K562 (cell line): ENCODE data around the gene CLSTN2. TPM values are rescaled to one million over a fixed set of nuclear protein-coding genes. Genes with fewer than 3 reads are reported as not detected.

Experiments used
- ATAC-seq: fragments of 200-7000 bp; cut with Tn5 transposase; 3 replicates; pipeline ENCODE4 v1.9.1; 2020; ENCODE audit warnings: moderate library complexity
- BruUV-seq: library from RNA; stranded (reverse); fragments of 400-500 nt; replicated peaks from 2 replicates; lab custom pipeline; 2021; lab: Mats Ljungman, UMichigan
- CTCF ChIA-PET: fragments of 300-600 bp; formaldehyde crosslinking; extraction: SDS; loops from one replicate; lab custom pipeline; 2021; ENCODE audit warnings: low intra/inter-chr PET ratio; lab: Yijun Ruan, JAX
- POLR2A ChIA-PET: fragments of 300-600, 350-650 bp; sonication (Branson Sonifier 250); formaldehyde crosslinking; extraction: SDS; loops from one replicate; lab custom pipeline; 2021; ENCODE audit warnings: antibody characterized with exemption, inconsistent platforms; lab: Yijun Ruan, JAX
- DNase-seq, 4 experiments: peaks; one replicate each; pipeline versions ENCODE4 v3.0.0 to v3.0.0-alpha.2; 2011 to 2018; ENCODE audit warnings: low spot score in 3 of 4, mixed read lengths in 3 of 4; ENCODE audit errors: extremely low read depth in 1 of 4
- FAIRE-seq: peaks from 2 replicates; lab custom pipeline; 2011; peaks lifted over from hg19 to GRCh38; lab: Jason Lieb, UNC
- H2AFZ ChIP-seq: 2 replicates; pipeline ENCODE4 v1.6.0; 2011; ENCODE audit warnings: low read depth, low read length, control low read depth, inconsistent platforms
- H3K27ac ChIP-seq: fragments of 200-600 bp; 3 replicates; pipeline ENCODE4 v1.8.0; 2011; ENCODE audit warnings: low read depth, mild to moderate bottlenecking, control low read depth, inconsistent platforms, low read length, moderate library complexity, mixed read lengths; ENCODE audit errors: extremely low read depth
- H3K27me3 ChIP-seq, 2 experiments: fragments of 300-600 bp in 1 of 2; 2 replicates in 1 of 2; 3 replicates in 1 of 2; pipeline versions ENCODE4 v1.6.0 to v1.8.0; 2011; ENCODE audit warnings: inconsistent platforms in 2 of 2, low read length in 2 of 2, mild to moderate bottlenecking in 1 of 2, mixed read lengths in 1 of 2, moderate library complexity in 1 of 2; ENCODE audit not compliant: control insufficient read depth in 2 of 2, insufficient read depth in 2 of 2
- H3K36me3 ChIP-seq: fragments of 300-600 bp; 3 replicates; pipeline ENCODE4 v1.8.0; 2011; ENCODE audit warnings: mild to moderate bottlenecking, low read length, inconsistent platforms; ENCODE audit not compliant: control insufficient read depth, insufficient read depth
- H3K4me1 ChIP-seq, 2 experiments: fragments of 200-600 bp in 1 of 2; replicated peaks in 1 of 2; 2 replicates in 1 of 2; 3 replicates in 1 of 2; pipeline versions ENCODE4 v1.5.1 to v1.8.0; 2011; ENCODE audit warnings: inconsistent platforms in 2 of 2, low read length in 2 of 2, mild to moderate bottlenecking in 1 of 2, mixed read lengths in 1 of 2, moderate library complexity in 1 of 2; ENCODE audit not compliant: control insufficient read depth in 2 of 2, insufficient read depth in 2 of 2
- H3K4me2 ChIP-seq: 2 replicates; pipeline ENCODE4 v1.6.1; 2011; ENCODE audit warnings: low read length, control low read depth, inconsistent platforms, mixed read lengths; ENCODE audit not compliant: insufficient read depth
- H3K4me3 ChIP-seq: fragments of 200-600 bp; sonication (generic), shearing (Covaris generic); 2 replicates; pipeline ENCODE4 v1.5.1; 2016; ENCODE audit warnings: control low read depth, inconsistent platforms
- H3K79me2 ChIP-seq: fragments of 200-600 bp; 3 replicates; pipeline ENCODE4 v1.8.0; 2011; ENCODE audit warnings: low read length, inconsistent platforms; ENCODE audit not compliant: control insufficient read depth, insufficient read depth
- H3K9ac ChIP-seq, 2 experiments: 2 replicates each; pipeline versions ENCODE4 v1.6.0 to v1.6.1; 2011; ENCODE audit warnings: low read depth in 2 of 2, low read length in 2 of 2, control low read depth in 1 of 2, inconsistent platforms in 1 of 2, mild to moderate bottlenecking in 1 of 2, mixed read lengths in 1 of 2; ENCODE audit not compliant: insufficient read depth in 1 of 2
- H3K9me1 ChIP-seq: one replicate; pipeline ENCODE4 v1.6.0; 2011; ENCODE audit warnings: inconsistent platforms, mild to moderate bottlenecking, low read length, moderate library complexity; ENCODE audit not compliant: control insufficient read depth, insufficient read depth
- H3K9me3 ChIP-seq: replicated peaks from 2 replicates; pipeline ENCODE4 v1.5.1; 2011; ENCODE audit warnings: low read depth, low read length, inconsistent platforms; ENCODE audit not compliant: control insufficient read depth, insufficient read depth
- H4K20me1 ChIP-seq: replicated peaks from 2 replicates; pipeline ENCODE4 v1.6.1; 2011; ENCODE audit warnings: low read length, inconsistent platforms, mixed read lengths; ENCODE audit not compliant: control insufficient read depth, insufficient read depth
- ARID3B ChIP-seq: fragments of 250-450 bp; sonication (Bioruptor Pico); IDR thresholded peaks from 2 replicates; pipeline ENCODE4 v1.4.0; 2020; ENCODE audit warnings: borderline replicate concordance
- CBX8 ChIP-seq: fragments of 200-600 bp; sonication (generic); IDR thresholded peaks from 2 replicates; pipeline ENCODE4 v1.6.1; 2012; ENCODE audit warnings: borderline replicate concordance, mixed run types, low read depth, mild to moderate bottlenecking, moderate library complexity, mixed read lengths, low read length, control low read depth, inconsistent platforms; ENCODE audit not compliant: poor library complexity, severe bottlenecking; ENCODE audit errors: extremely low read depth
- E2F1 ChIP-seq: sonication (generic); formaldehyde crosslinking; IDR thresholded peaks from 2 replicates; pipeline ENCODE4 v1.8.1; 2023; ENCODE audit warnings: mild to moderate bottlenecking, missing genetic modification reagents, moderate library complexity
- PCBP1 ChIP-seq: fragments of 200-400 bp; formaldehyde crosslinking; IDR thresholded peaks from 2 replicates; pipeline ENCODE4 v1.6.1; 2018; ENCODE audit warnings: mild to moderate bottlenecking, low read depth, low read length; ENCODE audit not compliant: poor library complexity, severe bottlenecking
- PRDM10 ChIP-seq: fragments of 450-650 bp; IDR thresholded peaks from 2 replicates; pipeline ENCODE4 v1.6.1; 2018; ENCODE audit not compliant: partially characterized antibody
- RFX5 ChIP-seq: IDR thresholded peaks from 2 replicates; pipeline ENCODE4 v1.6.1; 2011; ENCODE audit warnings: low read depth, mild to moderate bottlenecking, improper control_type of control experiment, low read length
- ZNF121 ChIP-seq: sonication (generic); formaldehyde crosslinking; conservative IDR thresholded peaks from 2 replicates; pipeline ENCODE4 v1.8.0; 2022; ENCODE audit warnings: missing genetic modification reagents
- ZNF280B ChIP-seq: fragments of 250-450 bp; sonication (Bioruptor Pico); IDR thresholded peaks from 2 replicates; pipeline ENCODE4 v1.5.1; 2021; ENCODE audit warnings: mild to moderate bottlenecking
- ZNF740 ChIP-seq, 3 experiments: fragments of 200-800 bp in 1 of 3; sonication (Bioruptor generic) in 1 of 3; sonication (generic) in 1 of 3; formaldehyde crosslinking in 1 of 3; IDR thresholded peaks; 2 replicates each; pipeline versions ENCODE4 v1.6.1 to v1.8.0; 2016 to 2022; ENCODE audit warnings: mild to moderate bottlenecking in 2 of 3, missing compliant biosample characterization in 2 of 3, missing genetic modification characterization in 2 of 3, missing genetic modification reagents in 1 of 3
- WGBS: fragments of 100-300 bp; shearing (Covaris generic); methylation state at CpG from one replicate; pipeline ENCODE4 v1.1.6; 2016; ENCODE audit warnings: low coverage, mixed read lengths; ENCODE audit not compliant: insufficient coverage; ENCODE audit errors: missing lambda C conversion rate; 5-methylcytosine and 5-hydroxymethylcytosine counted together
- in situ Hi-C: fragments of 300-500 bp; cut with MboI; formaldehyde crosslinking; loops from 4 replicates; pipeline ENCODE4 v1.15.0; 2018; ENCODE audit warnings: inconsistent platforms, mixed read lengths
- intact Hi-C: fragments of 100-400 bp; cut with micrococcal nuclease; formaldehyde crosslinking; loops from 2 replicates; pipeline ENCODE4 v1.14.2; 2022
- polyA plus RNA-seq, 8 experiments: library from polyadenylated mRNA; depleted of rRNA in 4 of 8; stranded (reverse) in 5 of 8; unstranded in 3 of 8; fragments of >200 nt; fragmentation: Nextera tagmentation in 2 of 8; fragmentation: Illumina TruSeq in 1 of 8; extraction: Ambion mirVana in 2 of 8; extraction: Trizol in 1 of 8; gene quantifications; 2 replicates each; pipeline versions ENCODE4 v1.2.1 to v1.2.3, GENCODE V29; 2011 to 2014; ENCODE audit warnings: inconsistent platforms in 1 of 8, missing spikeins in 1 of 8
- total RNA-seq, 7 experiments: library from RNA; depleted of rRNA in 6 of 7; stranded (reverse); fragments of >200 nt in 6 of 7; fragmentation: Illumina TruSeq in 2 of 7; extraction: Trizol in 2 of 7; gene quantifications; 2 replicates each; pipeline versions ENCODE4 v1.2.1 to v1.2.3, GENCODE V29; 2011 to 2021; ENCODE audit warnings: low replicate concordance in 1 of 7

CLSTN2 gene
- total and polyA plus RNA-seq, 9 of the 15 experiments (the other 6 are each of a cell fraction or from before 2014, with no cell fraction given): 0.02 to 0.04 (median 0.04) TPM; not detected in 6

- TF ChIP-seq E2F1 (no peak), RFX5 (no peak), PCBP1 (no peak)
Observed at GRCh38 chr3:140225996-140226395, 291.0 kb downstream of the CLSTN2 start (continued).

- no peaks in the 10 kb centered on the region for H3K27me3 ChIP-seq
- H3K4me2 ChIP-seq: no peak overlapping the region
- H3K9me1 ChIP-seq: no peaks in the 10 kb centered on the region
- no peaks in the 10 kb centered on the region for H4K20me1 ChIP-seq
- ChIA-PET POLR2A (no interaction called here), CTCF (no interaction called here)
- H2AFZ ChIP-seq: no peak overlapping the region
- WGBS: 0% methylated on average over 1 of the region's 1 CpG
- ATAC-seq (no peak), FAIRE-seq (no peak), DNase-seq (no peak)
- H3K9ac ChIP-seq: no peak overlapping the region
- BruUV-seq: no TSS peak
- H3K9me3 ChIP-seq: no peaks in the 10 kb centered on the region
- no peaks in the 10 kb centered on the region; a peak in 1 of 5 replicates for H3K4me1 ChIP-seq
- no peak overlapping the region for H3K4me3 ChIP-seq
- no peak overlapping the region for H3K27ac ChIP-seq
- intact Hi-C loops: no loop called here
- H3K79me2 ChIP-seq: no peaks in the 10 kb centered on the region
- H3K36me3 ChIP-seq: no peaks in the 10 kb centered on the region
- in situ Hi-C loops: no loop called here
- TF ChIP-seq ARID3B (no peak), ZNF740 (CRISPR knock-in tag; IDR thresholded peaks at IDR 0.05) (no peak), ZNF740 (tag; IDR thresholded peaks at IDR 0.05) (no peak), CBX8 (no peak), PRDM10 (no peak), ZNF121 (no peak), ZNF280B (no peak)
Observed at GRCh38 chr3:140233702-140234101, 298.7 kb downstream of the CLSTN2 start.
